GM19239 (cell line): ENCODE measurements around the gene NABP1.

ENCODE experiments used
- DNase-seq: peaks from one replicate; pipeline ENCODE4 v3.0.0; 2011; ENCODE audit warnings: low spot score; ENCODE audit not compliant: insufficient read length
- FAIRE-seq: peaks from 2 replicates; lab custom pipeline; 2011; peaks lifted over from hg19 to GRCh38; lab: Jason Lieb, UNC

NABP1 gene

GRCh38 chr2:191646163-191646902, 31.6 kb upstream of the NABP1 start:
- FAIRE-seq (no peak), DNase-seq (no peak)

GRCh38 chr2:191649519-191649918, 28.4 kb upstream of the NABP1 start:
- FAIRE-seq (peak; percentile 28), DNase-seq (no peak)

GRCh38 chr2:191650896-191651773, 26.8 kb upstream of the NABP1 start:
- FAIRE-seq: peak; percentile 94
- peak; percentile 20 for DNase-seq

- no peak for FAIRE-seq
Measured at GRCh38 chr2:191653667-191654391, 24.1 kb upstream of the NABP1 start.

GRCh38 chr2:191656391-191656790, 21.5 kb upstream of the NABP1 start:
- FAIRE-seq (no peak), DNase-seq (no peak)

More at GRCh38 chr2:191653667-191654391, 24.1 kb upstream of the NABP1 start:
- no peak for DNase-seq

GRCh38 chr2:191656792-191657191, 21.1 kb upstream of the NABP1 start:
- DNase-seq (no peak), FAIRE-seq (no peak)

- FAIRE-seq (no peak), DNase-seq (no peak)
Measured at GRCh38 chr2:191657977-191658376, 20.0 kb upstream of the NABP1 start.

- peak; percentile 66 for FAIRE-seq
Measured at GRCh38 chr2:191659198-191659597, 18.7 kb upstream of the NABP1 start.

GRCh38 chr2:191660575-191660974, 17.4 kb upstream of the NABP1 start:
- DNase-seq (no peak), FAIRE-seq (no peak)

More at GRCh38 chr2:191659198-191659597, 18.7 kb upstream of the NABP1 start:
- DNase-seq: no peak

- no peak for DNase-seq
- FAIRE-seq: peak; percentile 80
Measured at GRCh38 chr2:191661097-191661924, 16.6 kb upstream of the NABP1 start.

- DNase-seq (no peak), FAIRE-seq (peak; percentile 77)
Measured at GRCh38 chr2:191664823-191665677, 12.9 kb upstream of the NABP1 start.

- FAIRE-seq: peak; percentile 75
- no peak for DNase-seq
Measured at GRCh38 chr2:191666226-191666625, 11.7 kb upstream of the NABP1 start.

GRCh38 chr2:191666732-191667131, 11.2 kb upstream of the NABP1 start:
- no peak for DNase-seq
- peak; percentile 99 for FAIRE-seq

GRCh38 chr2:191670076-191670475, 7.9 kb upstream of the NABP1 start:
- DNase-seq (no peak), FAIRE-seq (peak; percentile 84)

GRCh38 chr2:191670787-191671186, 7.1 kb upstream of the NABP1 start:
- DNase-seq (no peak), FAIRE-seq (no peak)

- peak; percentile 96 for FAIRE-seq
- DNase-seq: no peak
Measured at GRCh38 chr2:191675807-191676721, 1.9 kb upstream of the NABP1 start.

- peak; percentile 47 for FAIRE-seq
Measured at GRCh38 chr2:191676790-191677645, 918 bp upstream of the NABP1 start.

More at GRCh38 chr2:191676790-191677645, 918 bp upstream of the NABP1 start:
- no peak for DNase-seq
